IMR-90 (cell line): ENCODE results near the gene CCDC17. TPM values are rescaled to one million over a fixed set of nuclear protein-coding genes. Genes with fewer than 3 reads are reported as not detected.

ENCODE experiments used
- ATAC-seq: fragments of 200-7000 bp; cut with Tn5 transposase; 2 replicates; pipeline ENCODE4 v1.9.1; 2020; ENCODE audit warnings: low read depth, mild to moderate bottlenecking, moderate library complexity
- BruUV-seq: library from RNA; stranded (reverse); fragments of 400-500 nt; replicated peaks from 2 replicates; lab custom pipeline; 2021; lab: Mats Ljungman, UMichigan
- CTCF ChIA-PET: fragments of 300-600 bp; formaldehyde crosslinking; extraction: SDS; loops from one replicate; lab custom pipeline; 2021; ENCODE audit warnings: antibody characterized with exemption; lab: Yijun Ruan, JAX
- POLR2A ChIA-PET: fragments of 300-600 bp; sonication (Branson Sonifier 250); formaldehyde crosslinking; loops from one replicate; lab custom pipeline; 2022; ENCODE audit warnings: antibody characterized with exemption; ENCODE audit not compliant: unreplicated experiment; lab: Charles Lee
- DNase-seq: peaks from one replicate; pipeline ENCODE4 v3.0.0; 2013
- H2AFZ ChIP-seq: replicated peaks from 2 replicates; pipeline ENCODE3; 2013; ENCODE audit warnings: low read length, mild to moderate bottlenecking; ENCODE audit not compliant: poor library complexity
- H2AK5ac ChIP-seq: 2 replicates; pipeline ENCODE4 v1.6.1; 2013; ENCODE audit warnings: low read depth, low read length, inconsistent platforms
- H2AK9ac ChIP-seq: replicated peaks from 2 replicates; pipeline ENCODE3; 2013; ENCODE audit warnings: mild to moderate bottlenecking, low read depth, low read length, moderate library complexity; ENCODE audit not compliant: poor library complexity
- H2BK120ac ChIP-seq: 2 replicates; pipeline ENCODE4 v1.6.1; 2013; ENCODE audit warnings: low read depth, low read length, inconsistent platforms
- H2BK15ac ChIP-seq: 3 replicates; pipeline ENCODE4 v1.6.1; 2013; ENCODE audit warnings: low read depth, low read length, inconsistent platforms
- H2BK20ac ChIP-seq: 2 replicates; pipeline ENCODE4 v1.6.1; 2013; ENCODE audit warnings: low read depth, mild to moderate bottlenecking, inconsistent platforms, low read length, moderate library complexity
- H2BK5ac ChIP-seq: 2 replicates; pipeline ENCODE4 v1.6.1; 2013; ENCODE audit warnings: mild to moderate bottlenecking, low read depth, low read length, inconsistent platforms; ENCODE audit not compliant: poor library complexity, severe bottlenecking
- H3K14ac ChIP-seq: replicated peaks from 2 replicates; pipeline ENCODE4 v1.6.1; 2013; ENCODE audit warnings: low read depth, low read length, inconsistent platforms
- H3K18ac ChIP-seq: 2 replicates; pipeline ENCODE4 v1.6.1; 2013; ENCODE audit warnings: low read depth, low read length, control low read depth
- H3K23ac ChIP-seq: 2 replicates; pipeline ENCODE4 v1.6.1; 2013; ENCODE audit warnings: low read depth, low read length, inconsistent platforms
- H3K27ac ChIP-seq: 2 replicates; pipeline ENCODE4 v1.5.1; 2013; ENCODE audit warnings: mild to moderate bottlenecking, control low read depth, low read length; ENCODE audit not compliant: insufficient read depth
- H3K27me3 ChIP-seq: 2 replicates; pipeline ENCODE4 v1.6.1; 2013; ENCODE audit warnings: low read length; ENCODE audit not compliant: control insufficient read depth, insufficient read depth
- H3K36me3 ChIP-seq: 2 replicates; pipeline ENCODE4 v1.6.1; 2013; ENCODE audit warnings: low read length, mixed read lengths; ENCODE audit not compliant: control insufficient read depth, insufficient read depth
- H3K4ac ChIP-seq: 2 replicates; pipeline ENCODE4 v1.6.1; 2013; ENCODE audit warnings: low read depth, low read length, inconsistent platforms
- H3K4me1 ChIP-seq: 2 replicates; pipeline ENCODE4 v1.6.1; 2013; ENCODE audit warnings: low read length, mixed read lengths; ENCODE audit not compliant: control insufficient read depth, insufficient read depth
- H3K4me2 ChIP-seq: 2 replicates; pipeline ENCODE4 v1.6.1; 2013; ENCODE audit warnings: low read depth, mild to moderate bottlenecking, control low read depth, low read length, moderate library complexity
- H3K4me3 ChIP-seq: 2 replicates; pipeline ENCODE4 v1.5.1; 2013; ENCODE audit warnings: low read depth, mild to moderate bottlenecking, control low read depth, low read length, moderate library complexity; ENCODE audit not compliant: insufficient read depth
- H3K56ac ChIP-seq: 2 replicates; pipeline ENCODE4 v1.6.1; 2013; ENCODE audit warnings: low read length, inconsistent platforms; ENCODE audit not compliant: insufficient read depth; ENCODE audit errors: extremely low read depth
- H3K79me1 ChIP-seq, 2 experiments: 2 replicates each; pipeline ENCODE4 v1.6.1; 2013; ENCODE audit warnings: low read length in 2 of 2, inconsistent platforms in 1 of 2, low read depth in 1 of 2
- H3K9ac ChIP-seq: 2 replicates; pipeline ENCODE4 v1.6.1; 2013; ENCODE audit warnings: low read depth, low read length, control low read depth
- H3K9me1 ChIP-seq: 2 replicates; pipeline ENCODE4 v1.6.1; 2013; ENCODE audit warnings: low read length, inconsistent platforms; ENCODE audit not compliant: insufficient read depth
- H3K9me3 ChIP-seq: 2 replicates; pipeline ENCODE4 v1.6.1; 2013; ENCODE audit warnings: low read length; ENCODE audit not compliant: control insufficient read depth, insufficient read depth
- H4K20me1 ChIP-seq: 2 replicates; pipeline ENCODE4 v1.6.1; 2013; ENCODE audit warnings: low read length, inconsistent platforms; ENCODE audit not compliant: insufficient read depth
- H4K5ac ChIP-seq: 2 replicates; pipeline ENCODE4 v1.6.1; 2013; ENCODE audit warnings: mild to moderate bottlenecking, low read depth, low read length, control low read depth
- H4K8ac ChIP-seq, 2 experiments: 2 replicates each; pipeline ENCODE4 v1.6.1; 2013; ENCODE audit warnings: low read depth in 2 of 2, low read length in 2 of 2, control low read depth in 1 of 2, inconsistent platforms in 1 of 2
- H4K91ac ChIP-seq: 2 replicates; pipeline ENCODE4 v1.6.1; 2013; ENCODE audit warnings: low read depth, low read length, inconsistent platforms; ENCODE audit not compliant: insufficient read depth
- BHLHE40 ChIP-seq: fragments of 150-350 bp; IDR thresholded peaks from 2 replicates; pipeline ENCODE4 v1.6.1; 2016; ENCODE audit warnings: mild to moderate bottlenecking, low read depth, low read length
- CEBPB ChIP-seq: IDR thresholded peaks from 2 replicates; pipeline ENCODE4 v1.6.1; 2012; ENCODE audit warnings: low read depth, low read length, improper control_type of control experiment
- MAZ ChIP-seq: IDR thresholded peaks from 2 replicates; pipeline ENCODE4 v1.6.1; 2012; ENCODE audit warnings: low read depth, mild to moderate bottlenecking, low read length, improper control_type of control experiment, moderate library complexity, borderline replicate concordance
- RAD21 ChIP-seq: IDR thresholded peaks from 2 replicates; pipeline ENCODE4 v1.6.1; 2012; ENCODE audit warnings: low read length, improper control_type of control experiment
- WGBS, 2 experiments: methylation state at CpG; one replicate each; pipeline versions ENCODE4 v1.1.5 to v1.1.7; 2013; ENCODE audit warnings: missing lambda C conversion rate in 2 of 2; ENCODE audit not compliant: insufficient read length in 1 of 2; ENCODE audit errors: extremely low coverage in 2 of 2; 5-methylcytosine and 5-hydroxymethylcytosine counted together
- dilution Hi-C: fragments of 300-500 bp; cut with HindIII; formaldehyde crosslinking; loops from one replicate; pipeline ENCODE4 v1.14.3; 2018; ENCODE audit warnings: low sequenced_read_pairs; ENCODE audit not compliant: unreplicated experiment
- in situ Hi-C: fragments of 300-500 bp; cut with MboI; formaldehyde crosslinking; loops from 3 replicates; pipeline ENCODE4 v1.14.3; 2019; ENCODE audit warnings: low sequenced_read_pairs, inconsistent platforms, mixed read lengths
- intact Hi-C: fragments of 100-400 bp; cut with micrococcal nuclease; formaldehyde crosslinking; loops from 2 replicates; pipeline ENCODE4 v1.10.0; 2022
- polyA plus RNA-seq, 3 experiments: library from polyadenylated mRNA; depleted of rRNA; stranded (reverse); fragments of >200 nt; gene quantifications; 2 replicates each; pipeline ENCODE4 v1.2.3, GENCODE V29; 2012; ENCODE audit warnings: low replicate concordance in 1 of 3
- total RNA-seq: library from RNA; depleted of rRNA; stranded (reverse); fragments of >200 nt; gene quantifications from 2 replicates; pipeline ENCODE4 v1.2.3, GENCODE V29; 2012

Gene CCDC17
- total and polyA plus RNA-seq, 2 of the 4 experiments (the other 2 are of a cell fraction) = 0.18 to 0.26 TPM

GRCh38 chr1:45640293-45640692 lies 16.4 kb upstream of the CCDC17 start:
- no peak overlapping the region for H3K9ac ChIP-seq
- H3K23ac ChIP-seq = no peak overlapping the region
- H2AK9ac ChIP-seq = no peak overlapping the region
- no peak overlapping the region for H2BK20ac ChIP-seq
- peaks cover 5% of the 10 kb centered on the region for H3K4me1 ChIP-seq
- no peak overlapping the region for H4K91ac ChIP-seq
- in situ Hi-C loops = no loop called here
- DNase-seq (peak; percentile 36), ATAC-seq (peak; percentile 84)
- peak overlapping the region; percentile 42 for H2BK5ac ChIP-seq
- H3K9me3 ChIP-seq = no peaks in the 10 kb centered on the region
- peaks cover 3 to 48% of the 10 kb centered on the region in 2 experiments; a peak in 3 of 4 replicates for H3K79me1 ChIP-seq
- no peak overlapping the region for H4K8ac ChIP-seq
- H4K5ac ChIP-seq = no peak overlapping the region
- CTCF ChIA-PET = interaction anchor here (0.6 kb wide), 1 partner anchor 193 kb away, joined by 3 read pairs; no protein-coding TSS in a partner anchor
- no peak overlapping the region for H2AK5ac ChIP-seq
- H3K56ac ChIP-seq = no peak overlapping the region
- BruUV-seq = no TSS peak
- no peak overlapping the region for H3K4me3 ChIP-seq
- POLR2A ChIA-PET = no interaction called here
- H3K9me1 ChIP-seq = no peaks in the 10 kb centered on the region
- no peak overlapping the region for H2BK120ac ChIP-seq
- H3K4me2 ChIP-seq = no peak overlapping the region
- H4K20me1 ChIP-seq = peaks cover 7% of the 10 kb centered on the region; the same call in 1 of the 2 replicates
- peaks cover 31% of the 10 kb centered on the region for H3K36me3 ChIP-seq
- no peak overlapping the region for H3K4ac ChIP-seq
- no peak overlapping the region for H3K18ac ChIP-seq
- no peak overlapping the region for H3K14ac ChIP-seq
- no peaks in the 10 kb centered on the region for H3K27me3 ChIP-seq
- dilution Hi-C loops = no loop called here
- peak overlapping the region; percentile 56; the same call in 1 of the 2 replicates for H3K27ac ChIP-seq
- intact Hi-C loops = loop anchor here (5.0 kb wide), 1 partner anchor 242 kb away; no protein-coding TSS in a partner anchor
- TF ChIP-seq RAD21 (no peak), CEBPB (no peak), MAZ (no peak), BHLHE40 (no peak)
- H2BK15ac ChIP-seq = no peak overlapping the region
- no CpG with 5 or more reads among the region's 1 CpG for WGBS, 2 experiments
- no peak overlapping the region for H2AFZ ChIP-seq
